Liver (tissue), 9 donors: Measurements from ENCODE around the gene RNF215. TPM values are rescaled to one million over a fixed set of nuclear protein-coding genes. Genes with fewer than 3 reads are reported as not detected.

ENCODE experiments used
- DNase-seq: peaks from one replicate; pipeline ENCODE4 v3.0.0-alpha.2; 2017; ENCODE audit warnings: low spot score
- H3K27ac ChIP-seq, 2 donors: one replicate each; pipeline ENCODE4 v1.7.0; 2013; ENCODE audit warnings: inconsistent platforms in 2 of 2, low read length in 2 of 2, control low read depth in 1 of 2, low read depth in 1 of 2, mild to moderate bottlenecking in 1 of 2
- H3K27me3 ChIP-seq, 4 donors: one replicate each; pipeline versions ENCODE4 v1.6.1 to v1.7.0; 2013; ENCODE audit warnings: low read length in 3 of 4, inconsistent platforms in 1 of 4, mild to moderate bottlenecking in 1 of 4, moderate library complexity in 1 of 4; ENCODE audit not compliant: control insufficient read depth in 4 of 4, insufficient read depth in 4 of 4
- H3K36me3 ChIP-seq, 4 donors: one replicate each; pipeline versions ENCODE4 v1.6.1 to v1.7.0; 2013; ENCODE audit warnings: low read length in 3 of 4, mild to moderate bottlenecking in 3 of 4, low read depth in 1 of 4, moderate library complexity in 1 of 4; ENCODE audit not compliant: control insufficient read depth in 4 of 4, insufficient read depth in 3 of 4
- H3K4me1 ChIP-seq, 4 donors: one replicate each; pipeline versions ENCODE4 v1.6.1 to v1.7.0; 2013; ENCODE audit warnings: low read length in 3 of 4, mild to moderate bottlenecking in 3 of 4, moderate library complexity in 1 of 4; ENCODE audit not compliant: control insufficient read depth in 4 of 4, insufficient read depth in 4 of 4
- H3K4me3 ChIP-seq, 3 donors: one replicate each; pipeline versions ENCODE4 v1.6.1 to v1.7.0; 2013; ENCODE audit warnings: low read length in 3 of 3, control low read depth in 1 of 3, low read depth in 1 of 3, mild to moderate bottlenecking in 1 of 3
- H3K9ac ChIP-seq, 2 donors: one replicate each; pipeline ENCODE4 v1.7.0; 2013; ENCODE audit warnings: low read length in 2 of 2, mild to moderate bottlenecking in 2 of 2, moderate library complexity in 2 of 2, control low read depth in 1 of 2, low read depth in 1 of 2
- H3K9me3 ChIP-seq, 4 donors: one replicate each; pipeline versions ENCODE4 v1.6.1 to v1.7.0; 2013; ENCODE audit warnings: low read length in 3 of 4; ENCODE audit not compliant: control insufficient read depth in 4 of 4
- ATF3 ChIP-seq: IDR thresholded peaks from 2 replicates; pipeline ENCODE4 v1.6.1; 2016; ENCODE audit warnings: antibody characterized with exemption
- CTCF ChIP-seq: fragments of 150-350 bp; IDR thresholded peaks from 2 replicates; pipeline ENCODE4 v1.5.1; 2017; ENCODE audit warnings: improper control_type of control experiment, low read depth, low read length; ENCODE audit not compliant: missing input control
- FOXA1 ChIP-seq: IDR thresholded peaks from 2 replicates; pipeline ENCODE4 v1.6.1; 2016; ENCODE audit warnings: antibody characterized with exemption
- FOXA2 ChIP-seq: IDR thresholded peaks from 2 replicates; pipeline ENCODE4 v1.6.1; 2016; ENCODE audit warnings: antibody characterized with exemption
- GABPA ChIP-seq, 2 donors: IDR thresholded peaks in 1 of 2; conservative IDR thresholded peaks in 1 of 2; 2 replicates each; pipeline ENCODE4 v1.6.1; 2016; ENCODE audit warnings: antibody characterized with exemption in 2 of 2, mild to moderate bottlenecking in 1 of 2, moderate library complexity in 1 of 2
- HNF4A ChIP-seq, 2 donors: conservative IDR thresholded peaks; 2 replicates each; pipeline ENCODE4 v1.6.1; 2016; ENCODE audit warnings: antibody characterized with exemption in 2 of 2, mild to moderate bottlenecking in 2 of 2
- HNF4G ChIP-seq: IDR thresholded peaks from 2 replicates; pipeline ENCODE4 v1.6.1; 2016; ENCODE audit warnings: antibody characterized with exemption
- REST ChIP-seq: IDR thresholded peaks from 2 replicates; pipeline ENCODE4 v1.6.1; 2016; ENCODE audit warnings: antibody characterized with exemption, mild to moderate bottlenecking
- TAF1 ChIP-seq: conservative IDR thresholded peaks from 2 replicates; pipeline ENCODE4 v1.6.1; 2016; ENCODE audit warnings: antibody characterized with exemption, mild to moderate bottlenecking
- YY1 ChIP-seq: IDR thresholded peaks from 2 replicates; pipeline ENCODE4 v1.6.1; 2016; ENCODE audit warnings: antibody characterized with exemption, mild to moderate bottlenecking
- ZBTB33 ChIP-seq: IDR thresholded peaks from 2 replicates; pipeline ENCODE4 v1.6.1; 2016; ENCODE audit warnings: antibody characterized with exemption
- WGBS: extraction: QIAGEN DNeasy Blood & Tissue Kit; methylation state at CpG from one replicate; pipeline ENCODE4 v1.1.7; 2013; 5-methylcytosine and 5-hydroxymethylcytosine counted together
- polyA plus RNA-seq, 2 donors: library from polyadenylated mRNA; stranded (reverse) in 1 of 2; unstranded in 1 of 2; fragments of 200-250 nt in 1 of 2; fragments of >200 nt in 1 of 2; fragmentation: Nextera tagmentation in 1 of 2; extraction: Ambion mirVana in 1 of 2; gene quantifications; one replicate each; pipeline versions ENCODE4 v1.2.1 to v1.2.3, GENCODE V29; 2013 to 2015
- total RNA-seq, 2 donors: library from RNA; depleted of rRNA; stranded (reverse); fragments of >200 nt; gene quantifications; one replicate each; pipeline ENCODE4 v1.2.3, GENCODE V29; 2014
- donor health status: healthy.
- donor health status: healthy.
- donor health status: healthy.
- donor health status: healthy.
- donor health status: healthy.

Gene RNF215
- total and polyA plus RNA-seq, 4 donors, result 0.71 to 7.3 (median 5.8) TPM

- TF ChIP-seq CTCF, result no peak
- TF ChIP-seq YY1, result no peak
- TF ChIP-seq TAF1, result no peak
- TF ChIP-seq HNF4G, result no peak
- TF ChIP-seq GABPA (IDR thresholded peaks at IDR 0.05 in 1 of 2, conservative IDR thresholded peaks at IDR 0.05 in 1 of 2), result no peak
Measured at GRCh38 chr22:30429887-30430286, 42.7 kb upstream of the RNF215 start (continued).

- TF ChIP-seq FOXA1 (no peak), ATF3 (no peak), FOXA2 (no peak), ZBTB33 (no peak), HNF4A (conservative IDR thresholded peaks at IDR 0.05) (no peak), REST (no peak)
- Histone ChIP-seq H3K9ac (no peak overlapping the region), H3K4me3 (no peak overlapping the region), H3K4me1 (peaks cover under 1 to 47% (median 31%) of the 10 kb centered on the region in 4 donors), H3K36me3 (peaks cover 0 to 5% (median 0%) of the 10 kb centered on the region in 4 donors), H3K9me3 (no peaks in the 10 kb centered on the region), H3K27me3 (no peaks in the 10 kb centered on the region), H3K27ac (no peak overlapping the region)
- 92% methylated on average over 1 of the region's 1 CpG for WGBS
- no peak for DNase-seq
Measured at GRCh38 chr22:30427871-30428270, 40.7 kb upstream of the RNF215 start.
